ENCODE data around the gene NSA2.
A peak's percentile ranks its signal among the peaks of the same experiment; 100 is the strongest.
"Not testable (repeated sequence)": the region's sequence is repeated elsewhere in the genome, so short reads cannot be mapped to it uniquely, and the experiment has no call there.

The NSA2 gene

GRCh38 chr5:74766849-74767578 is at the start of gene NSA2, which contains the start of gene GFM2:
Gene NSA2, plus strand, starts transcription at chr5:74767249. Its CDS starts 112 bp downstream, at chr5:74767361.
Gene GFM2, minus strand, starts transcription at chr5:74767117. Its CDS starts 3,375 bp downstream, at chr5:74763742.
- DNase-seq: peak; percentile 91

GRCh38 chr5:74717596-74717995 is 49.5 kb upstream of the NSA2 start:
- no peak for DNase-seq

GRCh38 chr5:74722271-74722670 is 44.8 kb upstream of the NSA2 start:
- DNase-seq: no peak

- DNase-seq: no peak
These were observed 41.7 kb upstream of the NSA2 start for GRCh38 chr5:74725331-74725730.

GRCh38 chr5:74736759-74737158 is 30.3 kb upstream of the NSA2 start:
- no peak for DNase-seq

- no peak for DNase-seq
These were observed 28.6 kb upstream of the NSA2 start for GRCh38 chr5:74738406-74738805.

- DNase-seq: not testable (repeated sequence)
These were observed 18.3 kb upstream of the NSA2 start for GRCh38 chr5:74748742-74749141.

GRCh38 chr5:74761241-74761640 is 5.8 kb upstream of the NSA2 start:
- no peak for DNase-seq

- no peak for DNase-seq
These were observed 4.5 kb upstream of the NSA2 start for GRCh38 chr5:74762599-74762998.

GRCh38 chr5:74763504-74763903 is 3.5 kb upstream of the NSA2 start:
- no peak for DNase-seq

GRCh38 chr5:74765201-74765600 is 1.8 kb upstream of the NSA2 start:
- no peak for DNase-seq

GRCh38 chr5:74765929-74766328 is 1.1 kb upstream of the NSA2 start:
- no peak for DNase-seq

GRCh38 chr5:74766418-74766848 is 616 bp upstream of the NSA2 start:
- DNase-seq: no peak

GRCh38 chr5:74767579-74767913 is 497 bp downstream of the NSA2 start:
- DNase-seq: no peak

- no peak for DNase-seq
These were observed 5.3 kb downstream of the NSA2 start for GRCh38 chr5:74772359-74772758.

- DNase-seq: no peak
These were observed 11.6 kb downstream of the NSA2 start for GRCh38 chr5:74778609-74779008.

- DNase-seq: no peak
These were observed 19.8 kb downstream of the NSA2 start for GRCh38 chr5:74786851-74787250.

GRCh38 chr5:74787424-74787823 is 20.4 kb downstream of the NSA2 start:
- no peak for DNase-seq

- DNase-seq: not testable (repeated sequence)
These were observed 24.6 kb downstream of the NSA2 start for GRCh38 chr5:74791669-74792068.

- no peak for DNase-seq
These were observed 32.2 kb downstream of the NSA2 start for GRCh38 chr5:74798977-74799911.

- DNase-seq: no peak
These were observed 34.1 kb downstream of the NSA2 start for GRCh38 chr5:74801197-74801596.

GRCh38 chr5:74801941-74802340 is 34.9 kb downstream of the NSA2 start:
- DNase-seq: no peak

GRCh38 chr5:74810915-74811314 is 43.9 kb downstream of the NSA2 start:
- DNase-seq: no peak

- DNase-seq: no peak
These were observed 49.8 kb downstream of the NSA2 start for GRCh38 chr5:74816875-74817274.
